ENCODE data around the gene FGF16.

- no peak for TF ChIP-seq POLR2AphosphoS5 (IDR thresholded peaks at IDR 0.05; ENCODE audit: low read depth, low read length)
- TF ChIP-seq CTCF (IDR thresholded peaks at IDR 0.05) = no peak
- TF ChIP-seq, protein P1, sequence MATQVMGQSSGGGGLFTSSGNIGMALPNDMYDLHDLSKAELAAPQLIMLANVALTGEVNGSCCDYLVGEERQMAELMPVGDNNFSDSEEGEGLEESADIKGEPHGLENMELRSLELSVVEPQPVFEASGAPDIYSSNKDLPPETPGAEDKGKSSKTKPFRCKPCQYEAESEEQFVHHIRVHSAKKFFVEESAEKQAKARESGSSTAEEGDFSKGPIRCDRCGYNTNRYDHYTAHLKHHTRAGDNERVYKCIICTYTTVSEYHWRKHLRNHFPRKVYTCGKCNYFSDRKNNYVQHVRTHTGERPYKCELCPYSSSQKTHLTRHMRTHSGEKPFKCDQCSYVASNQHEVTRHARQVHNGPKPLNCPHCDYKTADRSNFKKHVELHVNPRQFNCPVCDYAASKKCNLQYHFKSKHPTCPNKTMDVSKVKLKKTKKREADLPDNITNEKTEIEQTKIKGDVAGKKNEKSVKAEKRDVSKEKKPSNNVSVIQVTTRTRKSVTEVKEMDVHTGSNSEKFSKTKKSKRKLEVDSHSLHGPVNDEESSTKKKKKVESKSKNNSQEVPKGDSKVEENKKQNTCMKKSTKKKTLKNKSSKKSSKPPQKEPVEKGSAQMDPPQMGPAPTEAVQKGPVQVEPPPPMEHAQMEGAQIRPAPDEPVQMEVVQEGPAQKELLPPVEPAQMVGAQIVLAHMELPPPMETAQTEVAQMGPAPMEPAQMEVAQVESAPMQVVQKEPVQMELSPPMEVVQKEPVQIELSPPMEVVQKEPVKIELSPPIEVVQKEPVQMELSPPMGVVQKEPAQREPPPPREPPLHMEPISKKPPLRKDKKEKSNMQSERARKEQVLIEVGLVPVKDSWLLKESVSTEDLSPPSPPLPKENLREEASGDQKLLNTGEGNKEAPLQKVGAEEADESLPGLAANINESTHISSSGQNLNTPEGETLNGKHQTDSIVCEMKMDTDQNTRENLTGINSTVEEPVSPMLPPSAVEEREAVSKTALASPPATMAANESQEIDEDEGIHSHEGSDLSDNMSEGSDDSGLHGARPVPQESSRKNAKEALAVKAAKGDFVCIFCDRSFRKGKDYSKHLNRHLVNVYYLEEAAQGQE (IDR thresholded peaks at IDR 0.05; ENCODE audit: insufficient read depth in 1 of 2, low read depth in 2 of 2, low read length in 1 of 2) = no peak
These were observed 3.8 kb downstream of the FGF16 start for GRCh38 chrX:77450996-77451395.

Measured in Panc1 (cell line).